H9 (cell line): ENCODE results near the gene MTG2. TPM values are rescaled to one million over a fixed set of nuclear protein-coding genes. Genes with fewer than 3 reads are reported as not detected.

Source experiments
- DNase-seq: peaks from one replicate; pipeline ENCODE4 v3.0.0-alpha.2; 2017
- H2AFZ ChIP-seq: one replicate; pipeline ENCODE4 v1.6.1; 2013; ENCODE audit warnings: mild to moderate bottlenecking, low read length, control low read depth, moderate library complexity
- H2AK5ac ChIP-seq: 2 replicates; pipeline ENCODE4 v1.6.1; 2013; ENCODE audit warnings: low read length, control low read depth, mixed read lengths; ENCODE audit not compliant: insufficient read length
- H2BK120ac ChIP-seq: one replicate; pipeline ENCODE4 v1.6.1; 2013; ENCODE audit warnings: low read depth, mild to moderate bottlenecking, low read length, control low read depth, inconsistent platforms; ENCODE audit not compliant: poor library complexity, severe bottlenecking
- H2BK12ac ChIP-seq: 2 replicates; pipeline ENCODE4 v1.6.1; 2013; ENCODE audit warnings: low read length, control low read depth, mixed read lengths, low read depth; ENCODE audit not compliant: insufficient read length
- H2BK15ac ChIP-seq: 2 replicates; pipeline ENCODE4 v1.6.1; 2013; ENCODE audit warnings: low read depth, low read length, control low read depth
- H2BK20ac ChIP-seq: one replicate; pipeline ENCODE4 v1.6.1; 2013; ENCODE audit warnings: low read depth, mild to moderate bottlenecking, low read length, control low read depth, inconsistent platforms; ENCODE audit not compliant: poor library complexity, severe bottlenecking
- H2BK5ac ChIP-seq: 2 replicates; pipeline ENCODE4 v1.6.1; 2013; ENCODE audit warnings: low read length, control low read depth, mixed read lengths; ENCODE audit not compliant: insufficient read length
- H3K14ac ChIP-seq: 2 replicates; pipeline ENCODE4 v1.6.1; 2013; ENCODE audit warnings: low read length, control low read depth; ENCODE audit not compliant: insufficient read depth
- H3K18ac ChIP-seq: 2 replicates; pipeline ENCODE4 v1.6.1; 2013; ENCODE audit warnings: low read depth, mild to moderate bottlenecking, mixed read lengths, low read length, control low read depth; ENCODE audit not compliant: insufficient read length
- H3K23ac ChIP-seq: 2 replicates; pipeline ENCODE4 v1.6.1; 2013; ENCODE audit warnings: low read length, control low read depth, mixed read lengths, low read depth; ENCODE audit not compliant: insufficient read length
- H3K23me2 ChIP-seq: 2 replicates; pipeline ENCODE4 v1.6.1; 2013; ENCODE audit warnings: low read depth, mild to moderate bottlenecking, mixed read lengths, low read length, control low read depth; ENCODE audit not compliant: insufficient read length, poor library complexity, severe bottlenecking
- H3K27ac ChIP-seq: 2 replicates; pipeline ENCODE4 v1.5.1; 2013; ENCODE audit warnings: low read length, control low read depth, mixed read lengths, low read depth; ENCODE audit not compliant: insufficient read length
- H3K27me3 ChIP-seq: 2 replicates; pipeline ENCODE4 v1.6.1; 2013; ENCODE audit warnings: low read length, control low read depth, inconsistent platforms; ENCODE audit not compliant: insufficient read depth
- H3K4ac ChIP-seq: 2 replicates; pipeline ENCODE4 v1.6.1; 2013; ENCODE audit warnings: low read depth, mild to moderate bottlenecking, control low read depth, inconsistent platforms, low read length, moderate library complexity
- H3K4me1 ChIP-seq: 2 replicates; pipeline ENCODE4 v1.6.1; 2013; ENCODE audit warnings: low read length, control low read depth, inconsistent platforms; ENCODE audit not compliant: insufficient read depth
- H3K4me2 ChIP-seq: 2 replicates; pipeline ENCODE4 v1.6.1; 2013; ENCODE audit warnings: low read length, control low read depth, mixed read lengths; ENCODE audit not compliant: insufficient read length, insufficient read depth
- H3K56ac ChIP-seq: 2 replicates; pipeline ENCODE4 v1.6.1; 2013; ENCODE audit warnings: low read depth, mild to moderate bottlenecking, mixed read lengths, low read length, control low read depth; ENCODE audit not compliant: insufficient read length
- H3K79me1 ChIP-seq: 2 replicates; pipeline ENCODE4 v1.6.1; 2013; ENCODE audit warnings: low read depth, mild to moderate bottlenecking, moderate library complexity, low read length, control low read depth, inconsistent platforms; ENCODE audit not compliant: insufficient read depth, poor library complexity, severe bottlenecking
- H3K79me2 ChIP-seq: 2 replicates; pipeline ENCODE4 v1.6.1; 2013; ENCODE audit warnings: low read length, control low read depth, inconsistent platforms; ENCODE audit not compliant: insufficient read depth
- H3K9ac ChIP-seq: 2 replicates; pipeline ENCODE4 v1.6.1; 2013; ENCODE audit warnings: low read length, control low read depth, mixed read lengths; ENCODE audit not compliant: insufficient read length; ENCODE audit errors: extremely low read depth
- H3K9me3 ChIP-seq: one replicate; pipeline ENCODE4 v1.6.1; 2013; ENCODE audit warnings: low read depth, low read length, inconsistent platforms; ENCODE audit not compliant: control insufficient read depth
- H3T11ph ChIP-seq: one replicate; pipeline ENCODE4 v1.6.1; 2013; ENCODE audit warnings: mild to moderate bottlenecking, low read length, control low read depth, inconsistent platforms
- H4K20me1 ChIP-seq: one replicate; pipeline ENCODE4 v1.6.1; 2013; ENCODE audit not compliant: control insufficient read depth, insufficient read length, insufficient read depth
- H4K5ac ChIP-seq: 2 replicates; pipeline ENCODE4 v1.6.1; 2013; ENCODE audit warnings: low read depth, mild to moderate bottlenecking, mixed read lengths, low read length, control low read depth; ENCODE audit not compliant: insufficient read length
- H4K8ac ChIP-seq: replicated peaks from 2 replicates; pipeline ENCODE4 v1.6.1; 2013; ENCODE audit warnings: low read length, control low read depth, mixed read lengths, low read depth; ENCODE audit not compliant: insufficient read length
- H4K91ac ChIP-seq: 2 replicates; pipeline ENCODE4 v1.6.1; 2013; ENCODE audit warnings: low read depth, mild to moderate bottlenecking, moderate library complexity, mixed read lengths, low read length, control low read depth; ENCODE audit not compliant: insufficient read length
- H3K27ac Mint-ChIP-seq, 3 experiments: 2 replicates in 2 of 3; 3 replicates in 1 of 3; pipeline ENCODE4 v1.8.0; 2020 to 2021; ENCODE audit warnings: mixed read lengths in 3 of 3, mild to moderate bottlenecking in 1 of 3, moderate library complexity in 1 of 3
- H3K27me3 Mint-ChIP-seq: 2 replicates; pipeline ENCODE4 v1.8.0; 2021; ENCODE audit warnings: low read depth, mild to moderate bottlenecking, moderate library complexity, mixed read lengths
- H3K36me3 Mint-ChIP-seq, 3 experiments: 2 replicates in 2 of 3; 3 replicates in 1 of 3; pipeline ENCODE4 v1.8.0; 2020 to 2021; ENCODE audit warnings: low read depth in 3 of 3, mixed read lengths in 3 of 3; ENCODE audit not compliant: insufficient read depth in 1 of 3
- H3K4me1 Mint-ChIP-seq, 2 experiments: 2 replicates each; pipeline ENCODE4 v1.8.0; 2020; ENCODE audit warnings: mixed read lengths in 2 of 2
- H3K4me3 Mint-ChIP-seq, 2 experiments: 2 replicates in 1 of 2; 3 replicates in 1 of 2; pipeline ENCODE4 v1.8.0; 2020 to 2021; ENCODE audit warnings: mild to moderate bottlenecking in 2 of 2, mixed read lengths in 2 of 2, moderate library complexity in 1 of 2
- H3K9me3 Mint-ChIP-seq, 2 experiments: 2 replicates in 1 of 2; 3 replicates in 1 of 2; pipeline ENCODE4 v1.8.0; 2020; ENCODE audit warnings: mild to moderate bottlenecking in 2 of 2, mixed read lengths in 2 of 2, moderate library complexity in 1 of 2
- CTCF ChIP-seq: fragments of 200-600 bp; sonication (generic); conservative IDR thresholded peaks from 3 replicates; pipeline ENCODE4 v1.8.0; 2021; ENCODE audit warnings: antibody characterized with exemption, mild to moderate bottlenecking
- whole genome bisulfite sequencing: extraction: QIAGEN DNeasy Blood & Tissue Kit; methylation state at CpG from one replicate; pipeline ENCODE4 v1.1.7; 2013; ENCODE audit warnings: missing lambda C conversion rate, low lambda C conversion rate, mixed read lengths; ENCODE audit not compliant: insufficient read length; ENCODE audit errors: extremely low coverage; 5-methylcytosine and 5-hydroxymethylcytosine counted together
- total RNA-seq: library from RNA; stranded (reverse); gene quantifications from 2 replicates; pipeline ENCODE4 v1.2.1, GENCODE V29; 2021

Gene MTG2
- total RNA-seq, 1 experiment from 2014 or later, result 25.1 TPM

DNA sequence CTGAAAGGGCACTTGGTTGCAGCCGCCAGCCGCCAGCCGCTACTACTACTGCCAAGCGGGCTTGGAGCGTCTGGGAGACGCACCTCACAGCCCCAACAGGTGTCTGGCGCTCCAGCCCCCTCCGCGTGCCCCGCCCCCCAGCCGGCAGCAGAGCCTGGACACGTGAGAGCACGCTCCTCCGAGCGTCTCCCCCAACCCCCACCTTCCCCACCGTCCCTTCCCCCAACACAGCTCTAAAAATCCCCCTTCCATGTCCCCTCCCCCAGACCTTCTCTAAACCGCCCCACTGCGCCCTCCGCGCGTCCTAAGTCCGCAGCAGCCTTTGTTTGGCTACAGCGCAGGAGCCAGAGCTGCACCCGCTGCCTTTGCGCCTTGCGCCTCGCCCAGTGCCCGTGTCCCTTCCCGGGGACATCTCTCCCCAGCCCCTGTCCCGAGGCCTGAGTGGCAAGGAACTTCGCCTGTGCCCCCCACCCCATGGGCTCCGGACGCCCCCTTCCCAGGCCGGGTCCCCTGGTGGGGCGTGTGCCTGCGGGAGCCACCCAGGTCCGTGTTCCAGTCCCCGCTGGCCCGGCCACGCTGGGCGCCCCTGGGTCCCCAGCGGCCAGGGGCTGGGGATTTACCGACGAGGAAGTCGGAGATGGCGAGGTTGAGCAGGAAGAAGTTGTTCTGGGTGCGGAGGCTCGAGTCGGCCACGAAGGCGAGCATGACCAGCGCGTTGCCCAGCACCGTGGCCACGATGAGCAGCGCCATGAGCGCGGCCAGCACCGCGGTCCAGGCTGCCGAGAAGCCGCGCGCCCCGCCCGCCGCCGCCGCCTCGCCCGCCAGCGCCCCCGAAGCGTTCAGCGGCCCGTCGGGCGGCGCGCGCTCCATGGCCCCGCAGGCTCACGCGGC lies 36.5 kb downstream of the MTG2 start:
- H2BK120ac ChIP-seq, result no peak overlapping the region
- H4K91ac ChIP-seq, result no peak overlapping the region
- no peaks in the 10 kb centered on the region for H3K79me1 ChIP-seq
- no peak overlapping the region for H4K8ac ChIP-seq
- H3K27me3 ChIP-seq, result peaks cover 29% of the 10 kb centered on the region; the same call in 1 of the 2 replicates
- Mint-ChIP-seq H3K9me3 (no peaks in the 10 kb centered on the region), H3K27ac (no peak overlapping the region), H3K27me3 (peaks cover 85% of the 10 kb centered on the region), H3K36me3 (no peaks in the 10 kb centered on the region), H3K4me1 (peaks cover 14 to 25% of the 10 kb centered on the region in 2 experiments), H3K4me3 (peak overlapping the region; percentile 49 to 81)
- no peak overlapping the region for H3K9ac ChIP-seq
- H2AK5ac ChIP-seq, result no peak overlapping the region
- H3K14ac ChIP-seq, result peak overlapping the region; percentile 60; the same call in 1 of the 2 replicates
- H3K79me2 ChIP-seq, result no peaks in the 10 kb centered on the region
- H2BK20ac ChIP-seq, result no peak overlapping the region
- TF ChIP-seq CTCF, result no peak
- H3K23me2 ChIP-seq, result peaks cover 12% of the 10 kb centered on the region
- H3K4ac ChIP-seq, result no peak overlapping the region
- no peak overlapping the region for H3K18ac ChIP-seq
- no CpG with 5 or more reads among the region's 84 CpGs for WGBS
- no peak overlapping the region for H3K56ac ChIP-seq
- H2BK5ac ChIP-seq, result no peak overlapping the region
- H3K4me1 ChIP-seq, result no peaks in the 10 kb centered on the region
- H3K9me3 ChIP-seq, result no peaks in the 10 kb centered on the region
- no peak overlapping the region for H2BK12ac ChIP-seq
- no peak overlapping the region for H4K5ac ChIP-seq
- no peak overlapping the region for H3K27ac ChIP-seq
- H3T11ph ChIP-seq, result no peak overlapping the region
- no peak overlapping the region for H3K23ac ChIP-seq
- no peak overlapping the region for H2BK15ac ChIP-seq
- no peak overlapping the region for H2AFZ ChIP-seq
- peak; percentile 56 for DNase-seq
- H3K4me2 ChIP-seq, result peak overlapping the region; percentile 75
- H4K20me1 ChIP-seq, result no peaks in the 10 kb centered on the region
